Mesodermal cell (in vitro differentiated cells): Measurements from ENCODE around the gene PIGX.

Source experiments
- H3K27ac ChIP-seq: 2 replicates; pipeline ENCODE4 v1.7.0; 2013; ENCODE audit warnings: mild to moderate bottlenecking, low read depth, low read length, moderate library complexity; ENCODE audit not compliant: severe bottlenecking
- H3K36me3 ChIP-seq: 2 replicates; pipeline ENCODE4 v1.7.1; 2013; ENCODE audit warnings: mild to moderate bottlenecking, low read length, moderate library complexity; ENCODE audit not compliant: control insufficient read depth, insufficient read depth
- H3K4me1 ChIP-seq: one replicate; pipeline ENCODE4 v1.7.1; 2013; ENCODE audit warnings: mild to moderate bottlenecking, low read length; ENCODE audit not compliant: insufficient read depth, control insufficient read depth, poor library complexity, severe bottlenecking
- H3K4me3 ChIP-seq: 2 replicates; pipeline ENCODE4 v1.7.0; 2013; ENCODE audit warnings: low read length, control low read depth, mild to moderate bottlenecking; ENCODE audit not compliant: insufficient read depth, poor library complexity, severe bottlenecking; ENCODE audit errors: extremely low read depth
- H3K9me3 ChIP-seq: 2 replicates; pipeline ENCODE4 v1.7.1; 2013; ENCODE audit warnings: mild to moderate bottlenecking, low read length, moderate library complexity; ENCODE audit not compliant: control insufficient read depth
- WGBS, 2 experiments: methylation state at CpG; one replicate each; pipeline ENCODE4 v1.1.5; 2013; ENCODE audit warnings: missing lambda C conversion rate in 2 of 2; ENCODE audit not compliant: insufficient coverage in 2 of 2; 5-methylcytosine and 5-hydroxymethylcytosine counted together

Gene PIGX

GRCh38 chr3:196686436-196686835, 25.7 kb upstream of the PIGX start:
- WGBS, 2 experiments = 50% methylated on average over 1 of the region's 2 CpGs; no CpG with 5 or more reads in 1 of the 2 experiments
- Histone ChIP-seq H3K9me3 (no peaks in the 10 kb centered on the region), H3K27ac (no peak overlapping the region), H3K4me3 (no peak overlapping the region), H3K36me3 (no peaks in the 10 kb centered on the region), H3K4me1 (peaks cover 5% of the 10 kb centered on the region)

GRCh38 chr3:196688349-196688748, 23.8 kb upstream of the PIGX start:
- H3K9me3 ChIP-seq = no peaks in the 10 kb centered on the region
- peaks cover 5% of the 10 kb centered on the region for H3K4me1 ChIP-seq
- no peak overlapping the region for H3K4me3 ChIP-seq
- no peaks in the 10 kb centered on the region for H3K36me3 ChIP-seq
- H3K27ac ChIP-seq = no peak overlapping the region
- 60% methylated on average over 1 of the region's 5 CpGs; no CpG with 5 or more reads in 1 of the 2 experiments for WGBS, 2 experiments

DNA sequence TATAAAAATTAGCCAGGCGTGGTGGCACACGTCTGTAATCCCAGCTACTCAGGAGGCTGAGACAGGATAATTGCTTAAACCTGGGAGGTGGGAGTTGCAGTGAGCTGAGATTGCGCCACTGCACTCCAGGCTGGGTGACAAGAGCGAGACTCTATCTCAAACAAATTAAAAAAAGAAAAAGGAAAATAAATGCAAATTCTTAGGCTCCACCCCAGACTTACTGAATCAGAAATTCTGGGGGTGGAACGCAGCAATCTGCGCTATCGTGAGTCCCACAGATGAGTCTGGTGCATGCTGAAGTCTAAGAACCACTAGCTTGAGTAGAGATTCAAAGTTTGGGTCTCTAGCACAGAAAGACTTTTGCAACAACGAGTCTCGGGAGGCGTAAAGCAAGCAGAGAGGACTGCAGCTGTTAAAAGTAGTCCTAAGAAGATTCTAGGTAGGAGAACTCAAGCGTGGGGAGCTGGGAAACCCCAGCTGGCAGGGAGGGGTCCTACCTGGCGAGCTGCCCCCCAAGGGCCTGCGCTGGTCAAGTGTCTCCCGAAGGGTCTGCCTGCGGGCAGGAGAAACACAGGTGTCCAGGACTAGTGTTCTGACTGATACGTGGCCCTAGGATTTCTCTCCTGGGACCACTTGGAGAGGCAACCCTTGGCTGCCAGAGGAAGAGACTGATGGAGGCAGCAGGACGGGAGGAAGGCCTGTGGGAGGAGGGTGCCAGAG, 22.1 kb upstream of the PIGX start:
- Histone ChIP-seq H3K36me3 (no peaks in the 10 kb centered on the region), H3K9me3 (no peaks in the 10 kb centered on the region), H3K27ac (no peak overlapping the region), H3K4me3 (no peak overlapping the region), H3K4me1 (peaks cover 5% of the 10 kb centered on the region)
- WGBS, 2 experiments = 92 to 95% methylated on average over 13 to 15 of the region's 17 CpGs

GRCh38 chr3:196691386-196691785, 20.8 kb upstream of the PIGX start:
- Histone ChIP-seq H3K9me3 (no peaks in the 10 kb centered on the region), H3K4me1 (no peaks in the 10 kb centered on the region), H3K4me3 (no peak overlapping the region), H3K36me3 (no peaks in the 10 kb centered on the region), H3K27ac (no peak overlapping the region)
- WGBS, 2 experiments = 80 to 82% methylated on average over 7 of the region's 8 CpGs

DNA sequence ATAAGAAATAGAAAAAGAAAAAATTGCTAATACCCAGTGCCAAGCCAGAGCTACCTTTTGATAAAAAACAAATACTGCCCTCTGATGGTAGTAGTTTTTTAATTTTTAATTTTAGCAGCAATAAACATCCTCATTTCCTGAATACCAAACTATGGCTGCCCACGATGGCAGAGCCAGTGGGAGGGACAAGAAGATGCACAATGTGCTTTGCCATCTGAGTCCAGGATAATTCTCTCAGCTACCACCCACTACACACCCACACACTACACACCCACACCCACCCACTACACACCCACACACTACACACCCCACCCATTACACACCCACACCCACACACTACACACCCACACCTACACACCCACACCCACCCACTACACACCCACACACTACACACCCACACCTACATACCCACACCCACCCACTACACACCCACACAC, 18.0 kb upstream of the PIGX start:
- Histone ChIP-seq H3K4me1 (no peaks in the 10 kb centered on the region), H3K9me3 (no peaks in the 10 kb centered on the region)
- 83% methylated on average over 1 of the region's 1 CpG; no CpG with 5 or more reads in 1 of the 2 experiments for WGBS, 2 experiments

GRCh38 chr3:196694941-196695848, 17.0 kb upstream of the PIGX start:
- Histone ChIP-seq H3K9me3 (no peaks in the 10 kb centered on the region), H3K4me1 (peaks cover 3% of the 10 kb centered on the region), H3K27ac (no peak overlapping the region), H3K4me3 (no peak overlapping the region), H3K36me3 (no peaks in the 10 kb centered on the region)
- WGBS, 2 experiments = 91 to 100% methylated on average over 2 to 12 of the region's 17 CpGs

More for the DNA sequence above, 18.0 kb upstream of the PIGX start:
- H3K27ac ChIP-seq = no peak overlapping the region
- no peak overlapping the region for H3K4me3 ChIP-seq
- no peaks in the 10 kb centered on the region for H3K36me3 ChIP-seq

GRCh38 chr3:196695849-196696226, 16.3 kb upstream of the PIGX start:
- Histone ChIP-seq H3K4me1 (peaks cover 3% of the 10 kb centered on the region), H3K36me3 (no peaks in the 10 kb centered on the region), H3K4me3 (no peak overlapping the region), H3K27ac (no peak overlapping the region), H3K9me3 (no peaks in the 10 kb centered on the region)
- 95 to 100% methylated on average over 5 of the region's 5 CpGs for WGBS, 2 experiments

- Histone ChIP-seq H3K4me1 (peaks cover 3% of the 10 kb centered on the region), H3K27ac (no peak overlapping the region), H3K4me3 (no peak overlapping the region), H3K36me3 (no peaks in the 10 kb centered on the region), H3K9me3 (no peaks in the 10 kb centered on the region)
- 57 to 100% methylated on average over 1 to 2 of the region's 5 CpGs for WGBS, 2 experiments
Observed at GRCh38 chr3:196697270-196697669, 14.9 kb upstream of the PIGX start.

DNA sequence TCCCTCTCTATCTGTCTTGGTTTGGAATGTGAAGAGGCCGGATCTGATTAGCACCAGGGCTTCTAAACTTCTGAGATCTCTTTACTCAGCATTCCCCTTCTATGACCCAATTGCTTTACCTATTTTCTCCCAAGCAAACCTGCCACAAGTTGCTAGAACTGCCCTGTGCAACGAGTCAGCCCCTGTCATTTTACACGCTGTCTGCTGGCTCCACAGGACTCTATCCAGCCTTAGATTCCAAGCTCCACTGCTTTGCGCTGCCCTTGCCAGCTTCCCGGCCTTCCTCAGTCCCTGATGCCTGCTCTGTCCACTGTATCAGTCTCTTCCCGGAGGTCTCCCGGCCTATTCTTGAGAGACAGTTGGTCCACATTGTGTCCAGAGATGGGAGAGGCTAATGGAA, 12.4 kb upstream of the PIGX start:
- Histone ChIP-seq H3K4me3 (no peak overlapping the region), H3K27ac (peak overlapping the region; percentile 64), H3K9me3 (no peaks in the 10 kb centered on the region), H3K4me1 (peaks cover 3% of the 10 kb centered on the region), H3K36me3 (no peaks in the 10 kb centered on the region)
- WGBS, 2 experiments = 81 to 85% methylated on average over 3 to 4 of the region's 7 CpGs

GRCh38 chr3:196700801-196701200, 11.4 kb upstream of the PIGX start:
- 93% methylated on average over 4 of the region's 4 CpGs for WGBS, 2 experiments

More at GRCh38 chr3:196700801-196701200, 11.4 kb upstream of the PIGX start:
- H3K9me3 ChIP-seq = no peaks in the 10 kb centered on the region
- H3K4me3 ChIP-seq = no peak overlapping the region
- H3K4me1 ChIP-seq = peaks cover 3% of the 10 kb centered on the region
- H3K27ac ChIP-seq = no peak overlapping the region
- no peaks in the 10 kb centered on the region for H3K36me3 ChIP-seq
